ENCODE results near the gene MAPK11. TPM values are rescaled to one million over a fixed set of nuclear protein-coding genes. Genes with fewer than 3 reads are reported as not detected.

Gene MAPK11
- total and polyA plus RNA-seq, 7 experiments from 2014 or later = 0.13 to 22.9 (median 1.4) TPM

DNA sequence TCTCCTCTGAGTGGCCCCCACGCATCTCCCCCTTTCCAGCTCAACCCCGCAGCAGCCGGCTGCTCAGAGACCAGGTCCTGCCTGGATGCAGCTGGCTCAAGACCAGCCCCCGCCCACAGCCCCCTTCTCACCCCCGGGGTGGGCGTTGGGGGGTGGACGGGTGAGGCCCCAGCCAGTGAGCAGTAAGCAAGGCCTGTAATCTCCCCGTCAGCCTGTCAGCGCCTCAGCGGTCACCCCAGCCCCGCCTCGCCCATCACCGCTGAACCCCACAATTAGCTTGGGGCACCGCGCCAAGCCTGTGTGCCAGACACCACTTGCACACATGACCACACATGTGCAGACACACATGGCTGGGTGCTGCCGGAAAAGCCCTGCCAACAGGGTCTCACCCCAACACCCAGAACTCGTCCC, 31.4 kb upstream of the MAPK11 start:
- no peaks in the 10 kb centered on the region for H3K36me3 Mint-ChIP-seq
- H3K4me3 ChIP-seq (ENCODE audit: low read length) = no peak overlapping the region

DNA sequence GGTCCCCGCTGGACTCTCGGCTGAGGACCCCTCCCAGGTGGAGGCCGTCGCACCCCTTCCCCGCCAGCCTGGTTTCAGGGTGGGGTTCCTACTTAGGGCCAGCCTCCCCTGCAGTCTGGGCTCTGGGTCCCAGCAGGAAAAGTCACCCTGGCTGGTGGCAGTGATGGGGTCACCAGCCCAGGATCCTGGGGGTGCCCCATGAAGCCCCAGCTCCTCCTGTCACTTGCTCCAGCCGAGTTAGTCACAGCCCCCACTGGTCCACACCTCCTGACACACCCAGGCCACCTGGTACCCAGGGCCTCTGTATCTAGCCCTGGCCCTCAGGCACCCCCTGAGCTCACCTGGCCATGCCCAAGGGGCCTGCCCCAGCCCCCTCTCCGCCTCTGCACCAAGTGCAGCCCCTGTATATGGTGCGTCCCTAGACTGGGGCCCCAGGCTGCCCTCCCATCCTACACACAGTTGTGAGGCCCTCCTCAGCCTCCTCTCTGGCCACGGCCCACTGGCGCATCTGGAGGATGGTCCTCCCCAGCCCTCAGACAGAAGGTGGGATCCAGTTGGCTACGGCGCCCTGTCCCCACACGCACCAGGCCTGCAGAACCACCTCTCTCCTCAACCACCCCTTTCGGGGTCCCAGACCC, 30.6 kb upstream of the MAPK11 start:
- ATAC-seq (no peak), DNase-seq (no peak)
- no peaks in the 10 kb centered on the region for H3K36me3 ChIP-seq (ENCODE audit: control insufficient read depth in 2 of 3, insufficient read depth in 3 of 3, low read length in 3 of 3)
- Mint-ChIP-seq H3K27ac (no peak overlapping the region), H3K4me3 (peak overlapping the region in 1 of 10 donors; percentile 42), H3K27me3 (peaks cover 4 to 24% (median 14%) of the 10 kb centered on the region in 5 donors), H3K4me1 (peaks cover 0 to 6% (median 0%) of the 10 kb centered on the region in 7 donors), H3K9me3 (no peaks in the 10 kb centered on the region), H3K36me3 (no peaks in the 10 kb centered on the region)
- H3K27me3 ChIP-seq (ENCODE audit: control insufficient read depth in 2 of 2, insufficient read depth in 2 of 2, low read length in 2 of 2) = no peaks in the 10 kb centered on the region
- H3K4me3 ChIP-seq (ENCODE audit: low read length) = no peak overlapping the region
- intact Hi-C loops (cut with micrococcal nuclease) = no loop called here
- ChIA-PET POLR2A (no interaction called here), CTCF (interaction anchor here (0.6 kb wide), 1 partner anchor 22 kb away, joined by 3 read pairs; no protein-coding TSS in a partner anchor)
- H3K27ac ChIP-seq (ENCODE audit: low read depth, low read length) = no peak overlapping the region
- no peaks in the 10 kb centered on the region for H3K9me3 ChIP-seq (ENCODE audit: control insufficient read depth in 2 of 3, low read length in 3 of 3)
- no peaks in the 10 kb centered on the region for H3K4me1 ChIP-seq (ENCODE audit: control insufficient read depth in 2 of 2, insufficient read depth in 2 of 2, low read length in 2 of 2)

More for the DNA sequence above, 31.4 kb upstream of the MAPK11 start:
- H3K4me1 Mint-ChIP-seq = peaks cover 0 to 12% (median 5%) of the 10 kb centered on the region in 7 donors
- H3K27me3 Mint-ChIP-seq = peaks cover 11 to 30% (median 21%) of the 10 kb centered on the region in 5 donors
- no peak overlapping the region for H3K4me3 Mint-ChIP-seq
- DNase-seq (peak in 1 of 9 donors; percentile 4), ATAC-seq (no peak)
- peaks cover 0 to 1% (median 0%) of the 10 kb centered on the region in 11 donors for H3K9me3 Mint-ChIP-seq
- Histone ChIP-seq H3K36me3 (ENCODE audit: control insufficient read depth in 2 of 3, insufficient read depth in 3 of 3, low read length in 3 of 3) (no peaks in the 10 kb centered on the region), H3K27me3 (ENCODE audit: control insufficient read depth in 2 of 2, insufficient read depth in 2 of 2, low read length in 2 of 2) (peaks cover 0 to 4% of the 10 kb centered on the region in 2 donors), H3K4me1 (ENCODE audit: control insufficient read depth in 2 of 2, insufficient read depth in 2 of 2, low read length in 2 of 2) (peaks cover 0 to under 1% of the 10 kb centered on the region in 2 donors), H3K9me3 (ENCODE audit: control insufficient read depth in 2 of 3, low read length in 3 of 3) (no peaks in the 10 kb centered on the region), H3K27ac (ENCODE audit: low read depth, low read length) (no peak overlapping the region)
- CTCF ChIA-PET = no interaction called here
- POLR2A ChIA-PET = no interaction called here
- intact Hi-C loops (cut with micrococcal nuclease) = no loop called here
- H3K27ac Mint-ChIP-seq = no peak overlapping the region

DNA sequence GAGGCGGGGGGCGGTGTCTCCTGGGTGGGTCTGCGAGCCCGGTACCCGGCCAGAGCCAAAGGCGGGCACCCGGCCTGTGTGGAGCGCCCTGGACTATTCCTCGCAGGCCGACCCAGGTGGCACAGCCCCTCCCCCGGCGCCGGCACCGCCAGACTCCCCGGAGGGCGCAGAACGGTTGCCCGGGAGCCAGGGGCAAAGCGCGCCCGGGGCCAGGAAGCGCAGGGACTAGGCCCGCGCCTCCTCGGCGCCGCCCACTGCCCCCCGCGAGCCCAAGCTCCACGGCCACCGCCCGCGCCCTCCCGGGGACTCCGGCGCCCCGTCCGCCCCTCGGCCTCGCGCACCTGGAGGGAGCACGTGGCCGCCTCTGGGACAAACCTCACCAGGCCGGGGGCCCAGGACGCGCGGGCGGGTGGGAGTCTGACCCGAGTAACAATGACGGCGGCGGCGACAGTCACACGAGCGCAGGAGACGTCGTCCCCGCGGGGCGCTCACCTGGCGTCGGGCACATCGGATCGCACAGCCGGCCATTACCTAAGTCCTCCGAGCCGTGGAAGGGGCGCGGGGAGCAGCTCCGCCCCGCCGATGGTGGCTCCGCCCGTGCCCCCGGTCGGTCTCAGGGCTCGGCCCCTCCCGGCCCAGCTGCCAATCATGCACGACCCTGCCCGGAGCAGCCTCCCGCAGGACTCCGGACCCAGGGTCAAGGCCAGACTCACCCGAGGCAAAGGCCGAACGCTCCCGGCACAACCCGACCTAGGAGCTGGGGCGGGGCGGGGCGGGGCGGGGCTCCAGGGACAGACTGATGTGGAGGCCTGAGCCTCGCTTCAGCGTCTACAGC, 29.8 kb upstream of the MAPK11 start:
- Histone ChIP-seq H3K27ac (ENCODE audit: low read depth, low read length) (no peak overlapping the region), H3K27me3 (ENCODE audit: control insufficient read depth in 2 of 2, insufficient read depth in 2 of 2, low read length in 2 of 2) (no peaks in the 10 kb centered on the region), H3K4me3 (ENCODE audit: low read length) (no peak overlapping the region), H3K36me3 (ENCODE audit: control insufficient read depth in 2 of 3, insufficient read depth in 3 of 3, low read length in 3 of 3) (no peaks in the 10 kb centered on the region), H3K9me3 (ENCODE audit: control insufficient read depth in 2 of 3, low read length in 3 of 3) (no peaks in the 10 kb centered on the region), H3K4me1 (ENCODE audit: control insufficient read depth in 2 of 2, insufficient read depth in 2 of 2, low read length in 2 of 2) (no peaks in the 10 kb centered on the region)
- POLR2A ChIA-PET = no interaction called here
- intact Hi-C loops (cut with micrococcal nuclease) = no loop called here
- peaks cover 0 to 6% (median 0%) of the 10 kb centered on the region in 7 donors for H3K4me1 Mint-ChIP-seq
- H3K27me3 Mint-ChIP-seq = peaks cover 4 to 23% (median 17%) of the 10 kb centered on the region in 5 donors
- no peaks in the 10 kb centered on the region for H3K9me3 Mint-ChIP-seq
- no peak overlapping the region for H3K27ac Mint-ChIP-seq
- no peak for DNase-seq
- H3K4me3 Mint-ChIP-seq = peak overlapping the region in 1 of 10 donors; percentile 12
- CTCF ChIA-PET = interaction anchor here (0.6 kb wide), 1 partner anchor 23 kb away, joined by 3 read pairs; no protein-coding TSS in a partner anchor
- no peaks in the 10 kb centered on the region for H3K36me3 Mint-ChIP-seq
- no peak for ATAC-seq

DNA sequence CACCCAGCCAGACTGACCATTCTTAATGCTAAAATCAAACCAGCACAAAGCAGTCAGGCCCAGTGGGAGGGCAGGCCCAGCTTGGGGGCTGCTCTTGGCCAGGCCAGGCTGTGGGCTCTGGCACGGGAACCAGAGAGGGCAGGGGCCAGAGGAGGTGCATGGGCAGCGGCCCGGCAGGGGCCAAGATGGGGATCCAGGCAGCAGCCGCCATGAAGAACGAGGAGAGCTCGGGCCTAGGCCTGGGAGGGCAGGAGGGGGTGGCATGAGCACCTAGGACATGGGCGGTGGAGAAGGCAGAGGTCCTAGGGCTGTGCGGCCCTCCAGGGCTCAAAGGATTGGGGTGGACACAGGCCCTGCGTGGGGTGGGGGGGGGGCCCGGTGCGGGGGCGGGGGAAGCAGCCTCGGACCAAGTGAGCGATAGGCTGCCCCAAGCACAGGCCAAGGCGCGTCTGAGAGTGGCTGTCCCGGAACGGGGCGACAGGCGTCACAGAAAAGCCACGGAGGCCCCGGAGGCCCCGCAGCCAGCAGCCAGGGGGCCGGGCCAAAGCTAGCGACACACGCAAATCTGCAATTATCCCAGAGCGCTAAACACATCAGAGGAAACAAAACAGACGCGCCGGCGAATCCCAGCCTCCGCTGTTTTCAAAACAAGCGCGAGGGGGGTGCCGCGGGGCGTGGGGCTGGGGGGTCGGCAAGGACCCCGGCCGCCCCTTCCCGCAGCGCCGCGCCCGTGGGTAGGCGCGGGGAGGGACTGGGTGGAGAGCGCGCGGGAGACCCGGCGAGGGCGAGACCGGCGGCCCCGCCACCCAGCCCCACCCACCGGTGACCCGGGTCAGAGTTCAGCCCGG, 29.0 kb upstream of the MAPK11 start:
- CTCF ChIA-PET = no interaction called here
- Mint-ChIP-seq H3K4me3 (peak overlapping the region in 1 of 10 donors; percentile 64), H3K4me1 (peaks cover 0 to 6% (median 0%) of the 10 kb centered on the region in 7 donors), H3K36me3 (no peaks in the 10 kb centered on the region), H3K27me3 (peaks cover 1 to 22% (median 13%) of the 10 kb centered on the region in 5 donors), H3K27ac (no peak overlapping the region), H3K9me3 (no peaks in the 10 kb centered on the region)
- Histone ChIP-seq H3K4me3 (ENCODE audit: low read length) (no peak overlapping the region), H3K4me1 (ENCODE audit: control insufficient read depth in 2 of 2, insufficient read depth in 2 of 2, low read length in 2 of 2) (no peaks in the 10 kb centered on the region), H3K36me3 (ENCODE audit: control insufficient read depth in 2 of 3, insufficient read depth in 3 of 3, low read length in 3 of 3) (no peaks in the 10 kb centered on the region), H3K27ac (ENCODE audit: low read depth, low read length) (no peak overlapping the region), H3K9me3 (ENCODE audit: control insufficient read depth in 2 of 3, low read length in 3 of 3) (no peaks in the 10 kb centered on the region), H3K27me3 (ENCODE audit: control insufficient read depth in 2 of 2, insufficient read depth in 2 of 2, low read length in 2 of 2) (no peaks in the 10 kb centered on the region)
- intact Hi-C loops (cut with micrococcal nuclease) = no loop called here
- no peak for ATAC-seq
- no peak for DNase-seq
- POLR2A ChIA-PET = no interaction called here

DNA sequence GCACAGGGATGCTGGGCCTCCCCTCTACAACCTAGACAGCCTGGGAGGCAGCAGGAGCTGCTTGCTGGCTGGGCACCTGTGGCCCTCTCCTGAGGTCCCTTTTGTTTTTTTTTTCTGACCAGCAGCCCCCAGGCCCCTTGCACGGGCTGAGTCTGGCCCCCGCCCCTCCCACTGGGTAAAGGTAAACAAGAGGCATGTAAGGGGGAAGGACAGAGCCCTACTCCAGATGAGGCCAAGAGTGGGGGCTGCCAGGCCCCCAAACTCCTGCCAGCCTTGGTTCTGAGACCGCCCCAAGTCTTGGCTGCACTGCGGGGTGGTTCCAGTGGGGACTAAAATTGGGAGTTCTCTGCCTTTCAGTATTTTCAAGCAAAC, 28.1 kb upstream of the MAPK11 start:
- Mint-ChIP-seq H3K27me3 (peaks cover 0 to 22% (median 12%) of the 10 kb centered on the region in 5 donors), H3K4me1 (peaks cover 0 to 6% (median 0%) of the 10 kb centered on the region in 7 donors), H3K4me3 (peak overlapping the region in 1 of 10 donors; percentile 64), H3K27ac (no peak overlapping the region), H3K36me3 (no peaks in the 10 kb centered on the region), H3K9me3 (no peaks in the 10 kb centered on the region)
- Histone ChIP-seq H3K27ac (ENCODE audit: low read depth, low read length) (no peak overlapping the region), H3K4me1 (ENCODE audit: control insufficient read depth in 2 of 2, insufficient read depth in 2 of 2, low read length in 2 of 2) (no peaks in the 10 kb centered on the region), H3K9me3 (ENCODE audit: control insufficient read depth in 2 of 3, low read length in 3 of 3) (no peaks in the 10 kb centered on the region), H3K4me3 (ENCODE audit: low read length) (no peak overlapping the region), H3K36me3 (ENCODE audit: control insufficient read depth in 2 of 3, insufficient read depth in 3 of 3, low read length in 3 of 3) (no peaks in the 10 kb centered on the region), H3K27me3 (ENCODE audit: control insufficient read depth in 2 of 2, insufficient read depth in 2 of 2, low read length in 2 of 2) (no peaks in the 10 kb centered on the region)
- intact Hi-C loops (cut with micrococcal nuclease) = no loop called here
- DNase-seq = no peak
- CTCF ChIA-PET = no interaction called here
- POLR2A ChIA-PET = no interaction called here
- no peak for ATAC-seq

DNA sequence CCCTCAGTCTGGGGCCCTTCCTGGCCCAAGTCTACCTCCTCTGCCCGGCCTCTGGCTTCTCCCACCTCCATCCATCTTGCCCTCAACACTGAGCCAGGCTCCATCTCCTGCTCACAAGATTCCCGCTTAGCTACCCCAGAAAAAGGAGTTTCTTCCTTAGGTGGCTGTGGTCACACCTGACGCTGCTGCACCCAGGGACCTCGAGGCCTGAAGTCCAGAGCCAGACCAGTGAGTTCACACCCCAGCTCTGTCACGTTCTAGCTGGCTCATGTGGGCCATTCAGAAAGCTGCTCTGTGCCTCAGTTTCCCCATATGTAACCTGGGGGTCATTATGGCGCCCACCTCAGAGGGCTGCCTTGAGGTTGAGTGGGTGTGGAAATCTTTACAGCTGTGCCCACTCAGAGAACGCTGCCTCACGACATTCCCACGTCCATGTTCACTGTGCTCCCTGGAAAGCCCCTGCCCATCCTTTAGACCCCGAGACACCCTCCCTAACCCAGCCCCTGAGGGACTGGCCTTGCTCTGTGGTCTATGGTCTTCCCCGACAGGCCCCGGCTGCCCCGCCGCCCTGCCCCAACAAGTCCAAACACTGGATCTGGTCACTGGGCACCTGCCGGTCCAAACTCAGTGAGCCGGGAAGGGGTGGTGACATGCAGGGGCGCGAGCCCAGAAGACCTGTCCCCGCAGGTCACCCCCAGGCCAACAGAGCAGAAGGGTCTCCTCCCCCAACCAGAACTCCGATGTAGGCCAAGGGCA, 27.5 kb upstream of the MAPK11 start:
- Mint-ChIP-seq H3K27me3 (peaks cover 2 to 25% (median 15%) of the 10 kb centered on the region in 5 donors), H3K4me1 (peaks cover 0 to 9% (median 2%) of the 10 kb centered on the region in 7 donors), H3K4me3 (no peak overlapping the region), H3K9me3 (no peaks in the 10 kb centered on the region), H3K36me3 (no peaks in the 10 kb centered on the region), H3K27ac (no peak overlapping the region)
- Histone ChIP-seq H3K4me3 (ENCODE audit: low read length) (no peak overlapping the region), H3K4me1 (ENCODE audit: control insufficient read depth in 2 of 2, insufficient read depth in 2 of 2, low read length in 2 of 2) (no peaks in the 10 kb centered on the region), H3K27me3 (ENCODE audit: control insufficient read depth in 2 of 2, insufficient read depth in 2 of 2, low read length in 2 of 2) (no peaks in the 10 kb centered on the region), H3K27ac (ENCODE audit: low read depth, low read length) (no peak overlapping the region), H3K36me3 (ENCODE audit: control insufficient read depth in 2 of 3, insufficient read depth in 3 of 3, low read length in 3 of 3) (no peaks in the 10 kb centered on the region), H3K9me3 (ENCODE audit: control insufficient read depth in 2 of 3, low read length in 3 of 3) (no peaks in the 10 kb centered on the region)
- ChIA-PET CTCF (no interaction called here), POLR2A (no interaction called here)
- ATAC-seq = no peak
- intact Hi-C loops (cut with micrococcal nuclease) = no loop called here
- no peak for DNase-seq

All from naive thymus-derived CD4-positive, alpha-beta T cell (primary cell).